HCT116 (cell line): ENCODE results near the gene TMA7. TPM values are rescaled to one million over a fixed set of nuclear protein-coding genes. Genes with fewer than 3 reads are reported as not detected.

Experiments
- ATAC-seq: fragments of 200-7000 bp; cut with Tn5 transposase; 2 replicates; pipeline ENCODE4 v1.9.1; 2020; ENCODE audit warnings: mild to moderate bottlenecking, moderate library complexity
- BruUV-seq: library from RNA; stranded (reverse); fragments of 400-500 nt; replicated peaks from 2 replicates; lab custom pipeline; 2021; lab: Mats Ljungman, UMichigan
- CTCF ChIA-PET: fragments of 300-600 bp; sonication (Branson Sonifier 250); formaldehyde crosslinking; loops from one replicate; lab custom pipeline; 2021; ENCODE audit warnings: antibody characterized with exemption; lab: Charles Lee
- POLR2A ChIA-PET: fragments of 300-600, 350-600 bp; sonication (Branson Sonifier 250); formaldehyde crosslinking; loops from one replicate; lab custom pipeline; 2021; ENCODE audit warnings: antibody characterized with exemption; lab: Charles Lee
- RAD21 ChIA-PET, 2 experiments: fragments of 300-600 bp; sonication (Branson Sonifier 250); formaldehyde crosslinking; loops; one replicate each; lab custom pipeline; 2023; ENCODE audit warnings: low total read pairs in 2 of 2; ENCODE audit not compliant: uncharacterized antibody in 2 of 2, unreplicated experiment in 2 of 2, low non-redundant PET in 1 of 2; lab: Charles Lee
- DNase-seq: peaks from one replicate; pipeline ENCODE4 v3.0.0-alpha.2; 2010; ENCODE audit warnings: low read depth, low spot score
- H2AFZ ChIP-seq: fragments of 200-600 bp; shearing (Covaris generic), sonication (generic); 2 replicates; pipeline ENCODE4 v1.6.1; 2017; ENCODE audit warnings: low read depth, mixed run types, mixed read lengths, antibody characterized with exemption, low read length; ENCODE audit not compliant: poor library complexity, severe bottlenecking
- H3K27ac ChIP-seq: 2 replicates; pipeline ENCODE4 v1.5.1; 2012; ENCODE audit warnings: low read depth, low read length
- H3K27me3 ChIP-seq: fragments of 200-600 bp; sonication (generic); 2 replicates; pipeline ENCODE4 v1.6.1; 2016; ENCODE audit warnings: mixed run types, low read length, mixed read lengths; ENCODE audit not compliant: insufficient read depth
- H3K36me3 ChIP-seq, 2 experiments: fragments of 200-500 bp in 1 of 2; fragments of 200-600 bp in 1 of 2; sonication (Bioruptor generic) in 1 of 2; sonication (generic) in 1 of 2; 2 replicates each; pipeline versions ENCODE4 v1.5.1 to v1.6.1; 2014 to 2016; ENCODE audit warnings: low read length in 2 of 2, inconsistent platforms in 1 of 2, mixed read lengths in 1 of 2, mixed run types in 1 of 2; ENCODE audit not compliant: insufficient read depth in 2 of 2, control insufficient read depth in 1 of 2
- H3K4me1 ChIP-seq, 2 experiments: fragments of 200-600 bp in 1 of 2; sonication (generic) in 1 of 2; 2 replicates each; pipeline versions ENCODE4 v1.5.1 to v1.6.1; 2012 to 2017; ENCODE audit warnings: low read length in 2 of 2, inconsistent platforms in 1 of 2, mild to moderate bottlenecking in 1 of 2, mixed read lengths in 1 of 2, mixed run types in 1 of 2, moderate library complexity in 1 of 2; ENCODE audit not compliant: insufficient read depth in 2 of 2, control insufficient read depth in 1 of 2
- H3K4me2 ChIP-seq: fragments of 200-600 bp; sonication (generic); 2 replicates; pipeline ENCODE4 v1.6.1; 2017; ENCODE audit warnings: mixed run types, low read length, mixed read lengths
- H3K4me3 ChIP-seq, 2 experiments: fragments of 200-600 bp in 1 of 2; sonication (generic) in 1 of 2; replicated peaks in 1 of 2; 2 replicates each; pipeline ENCODE4 v1.5.1; 2011 to 2016; ENCODE audit warnings: low read length in 2 of 2, control low read depth in 1 of 2, low read depth in 1 of 2, mild to moderate bottlenecking in 1 of 2, mixed read lengths in 1 of 2, mixed run types in 1 of 2
- H3K79me2 ChIP-seq: fragments of 200-600 bp; sonication (generic); 2 replicates; pipeline ENCODE4 v1.6.1; 2017; ENCODE audit warnings: mild to moderate bottlenecking, mixed run types, low read length, moderate library complexity, mixed read lengths; ENCODE audit not compliant: insufficient read depth
- H3K9ac ChIP-seq: fragments of 200-600 bp; sonication (generic); 2 replicates; pipeline ENCODE4 v1.6.1; 2016; ENCODE audit warnings: low read length, mixed read lengths
- H3K9me2 ChIP-seq: fragments of 200-600 bp; sonication (generic), shearing (Covaris generic); 2 replicates; pipeline ENCODE4 v1.6.1; 2017; ENCODE audit warnings: mixed run types, mild to moderate bottlenecking, moderate library complexity; ENCODE audit not compliant: insufficient read depth
- H3K9me3 ChIP-seq, 2 experiments: fragments of 200-500 bp in 1 of 2; fragments of 200-600 bp in 1 of 2; sonication (Bioruptor generic) in 1 of 2; sonication (generic) in 1 of 2; 2 replicates each; pipeline ENCODE4 v1.6.1; 2014 to 2017; ENCODE audit warnings: low read length in 2 of 2, mixed read lengths in 2 of 2, inconsistent platforms in 1 of 2, low read depth in 1 of 2, mild to moderate bottlenecking in 1 of 2, mixed run types in 1 of 2, moderate library complexity in 1 of 2; ENCODE audit not compliant: control insufficient read depth in 1 of 2, insufficient read depth in 1 of 2
- H4K20me1 ChIP-seq: fragments of 200-600 bp; sonication (generic), shearing (Covaris generic); 2 replicates; pipeline ENCODE4 v1.6.1; 2017; ENCODE audit warnings: mixed run types, mild to moderate bottlenecking, moderate library complexity; ENCODE audit not compliant: insufficient read depth
- ATF3 ChIP-seq: IDR thresholded peaks from 2 replicates; pipeline ENCODE4 v1.6.1; 2012
- CBX3 ChIP-seq: IDR thresholded peaks from 2 replicates; pipeline ENCODE4 v1.6.1; 2012; ENCODE audit warnings: low read depth
- CEBPB ChIP-seq: IDR thresholded peaks from 2 replicates; pipeline ENCODE4 v1.6.1; 2012; ENCODE audit warnings: low read depth
- EGR1 ChIP-seq: IDR thresholded peaks from 2 replicates; pipeline ENCODE4 v1.6.1; 2012; ENCODE audit warnings: low read depth
- ELF1 ChIP-seq: IDR thresholded peaks from 2 replicates; pipeline ENCODE4 v1.6.1; 2012; ENCODE audit warnings: low read depth, borderline replicate concordance
- EZH2phosphoT487 ChIP-seq: fragments of 200-600 bp; IDR thresholded peaks from 2 replicates; pipeline ENCODE4 v1.6.1; 2018; ENCODE audit warnings: antibody characterized with exemption, borderline replicate concordance
- FOSL1 ChIP-seq: IDR thresholded peaks from 2 replicates; pipeline ENCODE4 v1.6.1; 2012; ENCODE audit warnings: low read depth
- JUND ChIP-seq: IDR thresholded peaks from 2 replicates; pipeline ENCODE4 v1.6.1; 2012
- MAX ChIP-seq: IDR thresholded peaks from 2 replicates; pipeline ENCODE4 v1.6.1; 2012
- RAD21 ChIP-seq: IDR thresholded peaks from 2 replicates; pipeline ENCODE4 v1.6.1; 2012; ENCODE audit warnings: low read depth, mild to moderate bottlenecking
- SP1 ChIP-seq: IDR thresholded peaks from 2 replicates; pipeline ENCODE4 v1.6.1; 2012; ENCODE audit warnings: low read depth
- YY1 ChIP-seq: IDR thresholded peaks from 2 replicates; pipeline ENCODE4 v1.6.1; 2011; ENCODE audit warnings: low read length, low read depth, moderate library complexity, mild to moderate bottlenecking; ENCODE audit not compliant: insufficient replicate concordance; ENCODE audit errors: extremely low read depth
- ZFX ChIP-seq: fragments of 450-650 bp; IDR thresholded peaks from 2 replicates; pipeline ENCODE4 v1.6.1; 2017
- ZNF274 ChIP-seq: fragments of 200-500 bp; sonication (Bioruptor generic); IDR thresholded peaks from 2 replicates; pipeline ENCODE4 v1.6.1; 2014; ENCODE audit warnings: mild to moderate bottlenecking, low read depth, low read length, inconsistent platforms
- intact Hi-C: fragments of 100-400 bp; cut with micrococcal nuclease; formaldehyde crosslinking; loops from 2 replicates; pipeline ENCODE4 v1.10.0; 2022
- total RNA-seq: library from RNA; stranded (reverse); gene quantifications from one replicate; pipeline ENCODE4 v1.2.1, GENCODE V29; 2021; ENCODE audit not compliant: unreplicated experiment

Gene TMA7
- total RNA-seq, 1 experiment from 2014 or later, result 334 TPM

DNA sequence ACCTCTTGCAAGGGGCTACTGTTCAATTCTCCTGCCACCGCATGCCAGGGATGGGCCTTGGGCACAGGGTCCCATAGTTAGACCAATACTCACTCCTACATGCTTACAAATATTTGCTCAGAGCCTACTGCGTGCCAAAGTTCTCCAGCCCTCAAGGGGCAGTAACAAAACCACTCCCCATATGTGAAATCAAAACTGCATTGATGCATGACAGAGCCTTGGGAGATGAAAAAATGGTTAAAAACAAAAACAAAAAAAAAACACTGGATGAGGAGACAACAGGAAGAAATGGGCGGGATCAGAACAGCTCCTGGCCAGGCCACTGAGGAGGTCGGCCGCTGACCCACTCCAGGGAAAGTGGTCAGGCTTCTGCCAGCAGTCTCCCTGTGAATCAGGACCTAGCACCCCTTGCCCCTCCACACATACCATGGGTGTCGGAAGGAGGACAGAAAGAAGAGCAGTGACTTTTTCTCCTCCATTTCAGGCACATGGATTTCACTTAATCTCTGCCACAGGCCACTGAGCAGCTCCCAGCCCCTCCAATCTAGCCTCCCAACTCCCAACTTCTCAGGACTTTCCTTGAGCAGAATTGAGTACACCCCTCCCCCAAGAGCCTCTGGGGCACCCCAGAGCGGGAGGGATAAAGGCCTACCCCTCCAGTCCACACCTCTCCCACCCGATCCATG lies 13.0 kb upstream of the TMA7 start:
- H4K20me1 ChIP-seq, result no peaks in the 10 kb centered on the region
- peaks cover 0 to 2% of the 10 kb centered on the region in 2 experiments; a peak in 1 of 4 replicates for H3K36me3 ChIP-seq
- no peak overlapping the region for H2AFZ ChIP-seq
- H3K27ac ChIP-seq, result no peak overlapping the region
- ChIA-PET CTCF (interaction anchor here (1.0 to 1.2 kb wide), 2 partner anchors 9 kb away, joined by 3 read pairs; no protein-coding TSS in a partner anchor), RAD21 (no interaction called here), POLR2A (no interaction called here)
- TF ChIP-seq ZFX (no peak), ATF3 (no peak), FOSL1 (no peak), MAX (no peak), EZH2phosphoT487 (no peak), CBX3 (no peak), SP1 (no peak), YY1 (no peak), ELF1 (no peak), RAD21 (no peak), JUND (no peak), CEBPB (no peak), EGR1 (no peak), ZNF274 (no peak)
- H3K4me2 ChIP-seq, result no peak overlapping the region
- no TSS peak for BruUV-seq
- DNase-seq, result no peak
- H3K9ac ChIP-seq, result no peak overlapping the region
- H3K9me3 ChIP-seq, result no peaks in the 10 kb centered on the region
- ATAC-seq, result no peak
- H3K79me2 ChIP-seq, result no peaks in the 10 kb centered on the region; the same call in 1 of the 2 replicates
- no peak overlapping the region for H3K4me3 ChIP-seq
- intact Hi-C loops, result no loop called here
- no peaks in the 10 kb centered on the region for H3K9me2 ChIP-seq
- H3K27me3 ChIP-seq, result no peaks in the 10 kb centered on the region
- peaks cover 20 to 36% of the 10 kb centered on the region in 2 experiments for H3K4me1 ChIP-seq
